Ishikawa (cell line): Measurements from ENCODE around the gene WDR72.

Experiments
- CEBPB ChIP-seq: IDR thresholded peaks from 2 replicates; pipeline ENCODE4 v1.6.1; 2012
- CREB1 ChIP-seq: IDR thresholded peaks from 2 replicates; pipeline ENCODE4 v1.6.1; 2012; ENCODE audit warnings: low read depth
- EGR1 ChIP-seq: IDR thresholded peaks from 2 replicates; pipeline ENCODE4 v1.6.1; 2012
- EP300 ChIP-seq: IDR thresholded peaks from 2 replicates; pipeline ENCODE4 v1.6.1; 2012; ENCODE audit warnings: borderline replicate concordance
- FOXM1 ChIP-seq: IDR thresholded peaks from 2 replicates; pipeline ENCODE4 v1.6.1; 2012; ENCODE audit warnings: low read depth, borderline replicate concordance
- NFIC ChIP-seq: IDR thresholded peaks from 2 replicates; pipeline ENCODE4 v1.6.1; 2012
- RAD21 ChIP-seq: IDR thresholded peaks from 2 replicates; pipeline ENCODE4 v1.6.1; 2012; ENCODE audit warnings: low read depth
- TAF1 ChIP-seq: IDR thresholded peaks from 2 replicates; pipeline ENCODE4 v1.6.1; 2012; ENCODE audit warnings: low read depth, mild to moderate bottlenecking
- TCF12 ChIP-seq: IDR thresholded peaks from 2 replicates; pipeline ENCODE4 v1.6.1; 2012; ENCODE audit warnings: low read depth
- YY1 ChIP-seq: IDR thresholded peaks from 2 replicates; pipeline ENCODE4 v1.6.1; 2012; ENCODE audit warnings: low read depth
- ZBTB7A ChIP-seq: IDR thresholded peaks from 2 replicates; pipeline ENCODE4 v1.6.1; 2012; ENCODE audit warnings: low read depth
- TF ChIP-seq, protein P1 (sequence below): IDR thresholded peaks from 2 replicates; pipeline ENCODE4 v1.6.1; 2012
- TF ChIP-seq, protein P2 (sequence below): IDR thresholded peaks from 2 replicates; pipeline ENCODE4 v1.6.1; 2012

DNA sequence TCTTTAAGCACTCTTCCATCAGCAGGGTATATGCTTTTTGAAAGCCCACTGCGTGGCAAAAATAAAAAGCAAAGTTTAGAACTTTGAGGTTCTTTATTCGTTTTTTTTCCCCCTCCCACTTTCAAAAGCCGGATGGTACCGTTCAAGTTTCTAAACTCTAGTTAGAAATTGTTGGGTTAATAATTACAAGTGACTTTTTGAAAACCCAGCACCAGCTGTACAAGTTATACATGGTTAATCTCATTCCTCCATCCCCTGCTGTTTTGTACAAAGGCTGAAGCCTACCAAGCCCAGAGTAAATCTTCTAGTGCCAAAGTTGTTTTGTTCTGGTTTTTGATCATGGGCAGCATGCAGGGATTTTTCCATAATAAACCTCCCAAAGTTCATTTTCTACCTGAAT lies 48.6 kb downstream of the WDR72 start:
- TF ChIP-seq TAF1: no peak
- TF ChIP-seq EP300: no peak
- TF ChIP-seq TCF12: no peak
- TF ChIP-seq NFIC: no peak
- no peak for TF ChIP-seq EGR1
- TF ChIP-seq CREB1: no peak
- TF ChIP-seq FOXM1: no peak
- no peak for TF ChIP-seq YY1
- no peak for TF ChIP-seq RAD21
- no peak for TF ChIP-seq ZBTB7A
- no peak for TF ChIP-seq CEBPB
- TF ChIP-seq, protein P1, sequence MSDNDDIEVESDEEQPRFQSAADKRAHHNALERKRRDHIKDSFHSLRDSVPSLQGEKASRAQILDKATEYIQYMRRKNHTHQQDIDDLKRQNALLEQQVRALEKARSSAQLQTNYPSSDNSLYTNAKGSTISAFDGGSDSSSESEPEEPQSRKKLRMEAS: no peak
- TF ChIP-seq, protein P2, sequence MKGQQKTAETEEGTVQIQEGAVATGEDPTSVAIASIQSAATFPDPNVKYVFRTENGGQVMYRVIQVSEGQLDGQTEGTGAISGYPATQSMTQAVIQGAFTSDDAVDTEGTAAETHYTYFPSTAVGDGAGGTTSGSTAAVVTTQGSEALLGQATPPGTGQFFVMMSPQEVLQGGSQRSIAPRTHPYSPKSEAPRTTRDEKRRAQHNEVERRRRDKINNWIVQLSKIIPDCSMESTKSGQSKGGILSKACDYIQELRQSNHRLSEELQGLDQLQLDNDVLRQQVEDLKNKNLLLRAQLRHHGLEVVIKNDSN: no peak
